Hematopoietic multipotent progenitor cell treated with erythropoietin and hydrocortisone succinate and interleukin-3 and kit ligand, for 6 days (in vitro differentiated cells): Measurements from ENCODE around the gene EPHB4.
"Not testable (repeated sequence)": the region's sequence is repeated elsewhere in the genome, so short reads cannot be mapped to it uniquely, and the experiment has no call there.

Experiments
- DNase-seq: peaks from one replicate; pipeline ENCODE4 v3.0.0-alpha.2; 2015

The EPHB4 gene

GRCh38 chr7:100819586-100819985 is 7.7 kb downstream of the EPHB4 start:
- DNase-seq, result no peak

GRCh38 chr7:100818825-100819224 is 8.5 kb downstream of the EPHB4 start:
- no peak for DNase-seq

GRCh38 chr7:100818366-100818765 is 9.0 kb downstream of the EPHB4 start:
- no peak for DNase-seq

GRCh38 chr7:100817097-100817496 is 10.2 kb downstream of the EPHB4 start:
- no peak for DNase-seq

GRCh38 chr7:100816515-100816914 is 10.8 kb downstream of the EPHB4 start:
- DNase-seq, result not testable (repeated sequence)

GRCh38 chr7:100812729-100813128 is 14.6 kb downstream of the EPHB4 start:
- DNase-seq, result no peak

GRCh38 chr7:100811480-100811879 is 15.8 kb downstream of the EPHB4 start:
- no peak for DNase-seq

GRCh38 chr7:100808354-100808875 is 18.9 kb downstream of the EPHB4 start:
- DNase-seq, result no peak

GRCh38 chr7:100806883-100807282 is 20.4 kb downstream of the EPHB4 start:
- DNase-seq, result not testable (repeated sequence)

GRCh38 chr7:100806276-100806675 is 21.0 kb downstream of the EPHB4 start:
- DNase-seq, result no peak

- DNase-seq, result no peak
These were observed 22.5 kb downstream of the EPHB4 start for GRCh38 chr7:100804681-100805431.

GRCh38 chr7:100803398-100804161 is 23.7 kb downstream of the EPHB4 start:
- peak; percentile 95 for DNase-seq

GRCh38 chr7:100802951-100803350 is 24.4 kb downstream of the EPHB4 start:
- no peak for DNase-seq

GRCh38 chr7:100801833-100802568 is 25.3 kb downstream of the EPHB4 start:
- DNase-seq, result peak; percentile 94

GRCh38 chr7:100799037-100799896 is 28.1 kb downstream of the EPHB4 start:
- peak; percentile 89 for DNase-seq

GRCh38 chr7:100794741-100795140 is 32.6 kb downstream of the EPHB4 start:
- DNase-seq, result no peak

GRCh38 chr7:100793806-100794660 is 33.3 kb downstream of the EPHB4 start:
- DNase-seq, result no peak

- no peak for DNase-seq
These were observed 35.2 kb downstream of the EPHB4 start for GRCh38 chr7:100791881-100792666.

- no peak for DNase-seq
These were observed 38.3 kb downstream of the EPHB4 start for GRCh38 chr7:100789055-100789454.

GRCh38 chr7:100786323-100786722 is 41.0 kb downstream of the EPHB4 start:
- no peak for DNase-seq
